ENCODE measurements around the gene PSMD12.

DNA sequence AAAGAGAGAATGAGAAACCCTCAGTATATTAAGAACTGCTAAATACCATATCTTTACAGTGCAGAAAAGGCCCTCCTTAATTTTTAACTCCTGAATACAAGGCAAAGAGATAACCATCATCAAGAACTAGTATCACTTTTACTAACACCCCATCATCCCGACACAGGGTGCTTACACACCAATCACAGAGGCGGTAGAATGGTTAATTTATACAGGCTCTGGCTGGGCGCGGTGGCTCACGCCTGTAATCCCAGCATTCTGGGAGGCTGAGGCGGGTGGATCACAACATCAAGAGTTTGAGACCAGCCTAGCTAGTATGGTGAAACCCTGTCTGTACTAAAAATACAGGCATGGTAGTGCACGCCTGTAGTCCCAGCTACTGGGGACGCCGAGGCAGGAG, 4.2 kb downstream of the PSMD12 start:
- TF ChIP-seq TAF1 (IDR thresholded peaks at IDR 0.05; ENCODE audit: borderline replicate concordance, insufficient read depth, low read length) (no peak), POLR2AphosphoS5 (IDR thresholded peaks at IDR 0.05; ENCODE audit: low read depth, low read length) (no peak), SIN3A (IDR thresholded peaks at IDR 0.05; ENCODE audit: borderline replicate concordance, insufficient read depth, low read length) (no peak), FOXP2 (optimal IDR thresholded peaks at IDR 0.05; ENCODE audit: borderline replicate concordance, extremely low read depth, extremely low read length, insufficient read depth) (no peak)
- TF ChIP-seq, protein P1, sequence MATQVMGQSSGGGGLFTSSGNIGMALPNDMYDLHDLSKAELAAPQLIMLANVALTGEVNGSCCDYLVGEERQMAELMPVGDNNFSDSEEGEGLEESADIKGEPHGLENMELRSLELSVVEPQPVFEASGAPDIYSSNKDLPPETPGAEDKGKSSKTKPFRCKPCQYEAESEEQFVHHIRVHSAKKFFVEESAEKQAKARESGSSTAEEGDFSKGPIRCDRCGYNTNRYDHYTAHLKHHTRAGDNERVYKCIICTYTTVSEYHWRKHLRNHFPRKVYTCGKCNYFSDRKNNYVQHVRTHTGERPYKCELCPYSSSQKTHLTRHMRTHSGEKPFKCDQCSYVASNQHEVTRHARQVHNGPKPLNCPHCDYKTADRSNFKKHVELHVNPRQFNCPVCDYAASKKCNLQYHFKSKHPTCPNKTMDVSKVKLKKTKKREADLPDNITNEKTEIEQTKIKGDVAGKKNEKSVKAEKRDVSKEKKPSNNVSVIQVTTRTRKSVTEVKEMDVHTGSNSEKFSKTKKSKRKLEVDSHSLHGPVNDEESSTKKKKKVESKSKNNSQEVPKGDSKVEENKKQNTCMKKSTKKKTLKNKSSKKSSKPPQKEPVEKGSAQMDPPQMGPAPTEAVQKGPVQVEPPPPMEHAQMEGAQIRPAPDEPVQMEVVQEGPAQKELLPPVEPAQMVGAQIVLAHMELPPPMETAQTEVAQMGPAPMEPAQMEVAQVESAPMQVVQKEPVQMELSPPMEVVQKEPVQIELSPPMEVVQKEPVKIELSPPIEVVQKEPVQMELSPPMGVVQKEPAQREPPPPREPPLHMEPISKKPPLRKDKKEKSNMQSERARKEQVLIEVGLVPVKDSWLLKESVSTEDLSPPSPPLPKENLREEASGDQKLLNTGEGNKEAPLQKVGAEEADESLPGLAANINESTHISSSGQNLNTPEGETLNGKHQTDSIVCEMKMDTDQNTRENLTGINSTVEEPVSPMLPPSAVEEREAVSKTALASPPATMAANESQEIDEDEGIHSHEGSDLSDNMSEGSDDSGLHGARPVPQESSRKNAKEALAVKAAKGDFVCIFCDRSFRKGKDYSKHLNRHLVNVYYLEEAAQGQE (IDR thresholded peaks at IDR 0.05; ENCODE audit: insufficient read depth in 1 of 2, low read depth in 2 of 2, low read length in 2 of 2) = no peak

Measured in PFSK-1 (cell line).